Gastroesophageal sphincter (tissue), 3 donors: ENCODE results near the gene AIF1.

Experiments used
- CTCF ChIP-seq, 4 experiments: fragments of 200-600 bp in 2 of 4; fragments of 450-650 bp in 2 of 4; sonication (generic) in 1 of 4; IDR thresholded peaks; one replicate each; pipeline ENCODE4 v1.5.1; 2017 to 2019; ENCODE audit warnings: antibody characterized with exemption in 4 of 4, mild to moderate bottlenecking in 2 of 4, moderate library complexity in 2 of 4
- EP300 ChIP-seq: sonication (generic); formaldehyde crosslinking; IDR thresholded peaks from one replicate; pipeline ENCODE4 v1.6.1; 2017; ENCODE audit warnings: antibody characterized with exemption, mild to moderate bottlenecking
- POLR2AphosphoS5 ChIP-seq: sonication (generic); formaldehyde crosslinking; IDR thresholded peaks from one replicate; pipeline ENCODE4 v1.6.1; 2017; ENCODE audit warnings: antibody characterized with exemption

DNA sequence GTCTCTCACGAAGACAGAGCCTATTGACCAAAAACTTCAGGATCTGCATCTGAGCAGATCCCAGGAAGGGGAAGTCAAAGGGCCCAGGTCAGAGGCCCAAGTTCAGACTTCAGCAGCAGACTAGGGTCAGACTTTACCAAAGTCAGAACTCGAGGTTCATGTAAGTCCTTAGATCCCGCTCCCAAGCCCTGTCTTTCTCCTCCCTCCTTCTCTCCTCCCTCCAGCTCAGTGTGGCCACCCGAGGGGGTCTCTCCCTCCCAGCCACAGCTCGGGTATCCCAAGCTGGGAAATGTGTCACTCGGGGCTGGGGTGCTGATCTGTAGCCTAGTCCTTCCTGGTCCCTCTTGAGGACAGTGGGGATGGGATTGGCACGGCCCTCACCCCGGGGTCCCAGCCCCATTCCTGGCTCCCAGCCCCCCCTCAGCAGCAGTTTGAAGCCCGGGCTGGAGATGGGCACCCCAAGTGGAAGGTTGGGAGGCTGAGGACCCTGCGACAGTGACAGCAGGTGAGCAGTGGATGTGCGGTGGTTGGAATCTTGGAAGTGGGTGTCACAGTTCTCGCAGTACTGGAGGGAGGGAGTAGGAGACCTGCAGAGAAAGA is 47.2 kb downstream of the AIF1 start:
- TF ChIP-seq CTCF (IDR thresholded peaks at IDR 0.05) (no peak), POLR2AphosphoS5 (no peak), EP300 (no peak)
